H54 (cell line): ENCODE measurements around the gene KIAA1217.

ENCODE experiments used
- DNase-seq: peaks from one replicate; pipeline ENCODE4 v3.0.0; 2011; ENCODE audit warnings: low spot score, mixed read lengths; ENCODE audit not compliant: insufficient read length
- FAIRE-seq: peaks from 3 replicates; lab custom pipeline; 2011; peaks lifted over from hg19 to GRCh38; lab: Jason Lieb, UNC
- POLR2A ChIP-seq: IDR thresholded peaks from 2 replicates; pipeline ENCODE4 v1.6.1; 2011; ENCODE audit warnings: low read depth, mild to moderate bottlenecking, low read length

Gene KIAA1217

DNA sequence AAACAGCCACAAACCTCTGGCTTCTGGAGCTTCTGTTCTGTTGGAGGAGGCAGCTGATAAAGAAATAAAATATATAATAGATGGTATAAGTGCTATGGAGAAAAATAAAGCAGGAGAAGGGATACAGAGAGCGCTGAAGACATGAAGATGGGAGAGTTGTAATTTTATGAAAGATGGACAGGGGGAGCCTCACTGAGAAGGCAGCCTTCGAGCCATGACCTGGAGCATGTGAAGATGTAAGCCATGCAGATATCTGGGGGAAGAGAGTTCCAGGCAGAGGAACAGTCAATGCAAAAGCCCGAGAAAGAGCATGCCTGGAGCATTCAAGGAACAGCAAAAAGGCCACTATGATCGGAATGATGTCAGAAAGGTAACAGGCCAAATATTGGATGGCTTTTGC is 187.5 kb downstream of the KIAA1217 start:
- no peak for FAIRE-seq
- no peak for DNase-seq
- no peak for TF ChIP-seq POLR2A

DNA sequence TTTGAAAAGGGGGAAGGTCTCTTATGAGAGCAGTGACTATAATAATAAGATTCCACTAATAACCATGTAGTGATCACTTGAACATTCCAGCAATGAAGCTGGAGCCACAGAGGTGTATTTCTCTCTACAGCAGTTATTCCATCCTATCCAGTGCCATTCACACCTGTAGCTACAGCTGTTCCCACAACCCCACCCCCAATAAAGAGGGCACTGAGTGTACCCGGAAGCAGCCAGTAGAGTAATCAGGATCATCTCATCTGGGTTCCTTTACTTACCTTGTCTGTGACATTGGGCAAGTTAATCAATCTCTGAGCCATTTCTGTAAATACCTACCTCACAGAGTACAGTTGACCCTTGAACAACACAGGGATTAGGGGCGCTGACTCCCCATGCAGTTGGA is 188.7 kb downstream of the KIAA1217 start:
- TF ChIP-seq POLR2A: no peak
- no peak for FAIRE-seq

DNA sequence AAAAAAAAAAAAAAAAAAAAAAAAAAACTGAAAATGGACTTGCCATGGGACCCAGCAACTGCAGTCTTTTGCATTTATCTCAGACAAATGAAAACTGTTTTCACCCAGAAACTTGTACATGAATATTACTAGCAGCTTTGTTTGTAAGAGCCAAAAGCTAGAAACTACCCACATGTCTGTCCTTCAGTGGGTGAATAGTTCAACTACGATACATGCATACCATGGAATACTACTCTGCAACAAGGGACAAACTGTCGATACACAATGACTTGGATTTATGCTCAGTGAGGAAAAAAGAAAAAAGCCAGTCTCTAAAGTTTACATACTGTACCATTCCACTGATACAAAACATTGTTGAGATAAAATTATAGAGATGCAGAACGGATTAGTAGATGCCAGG is 195.6 kb downstream of the KIAA1217 start:
- FAIRE-seq (no peak), DNase-seq (no peak)
- no peak for TF ChIP-seq POLR2A

More for the DNA sequence above, 188.7 kb downstream of the KIAA1217 start:
- DNase-seq: no peak

DNA sequence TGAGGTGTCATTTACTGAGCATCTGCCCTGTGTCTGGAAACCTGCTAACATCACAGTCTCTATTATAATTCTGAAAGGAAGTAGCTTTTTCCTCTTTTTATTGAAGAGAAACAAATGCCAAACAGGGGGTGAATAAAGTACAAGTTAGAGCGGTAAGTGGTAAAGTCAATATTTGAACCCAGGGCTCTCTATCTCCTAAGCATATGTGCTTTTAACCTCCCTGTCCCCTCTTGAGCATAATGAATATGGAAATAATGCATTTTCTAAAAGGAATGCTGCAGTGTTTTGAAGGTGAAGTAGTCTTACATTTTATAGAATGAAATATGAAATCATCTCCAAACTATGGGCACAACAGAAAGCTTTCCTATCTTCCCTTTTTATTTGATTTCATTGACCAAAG is 196.7 kb downstream of the KIAA1217 start:
- DNase-seq: no peak
- TF ChIP-seq POLR2A: no peak
- no peak for FAIRE-seq

DNA sequence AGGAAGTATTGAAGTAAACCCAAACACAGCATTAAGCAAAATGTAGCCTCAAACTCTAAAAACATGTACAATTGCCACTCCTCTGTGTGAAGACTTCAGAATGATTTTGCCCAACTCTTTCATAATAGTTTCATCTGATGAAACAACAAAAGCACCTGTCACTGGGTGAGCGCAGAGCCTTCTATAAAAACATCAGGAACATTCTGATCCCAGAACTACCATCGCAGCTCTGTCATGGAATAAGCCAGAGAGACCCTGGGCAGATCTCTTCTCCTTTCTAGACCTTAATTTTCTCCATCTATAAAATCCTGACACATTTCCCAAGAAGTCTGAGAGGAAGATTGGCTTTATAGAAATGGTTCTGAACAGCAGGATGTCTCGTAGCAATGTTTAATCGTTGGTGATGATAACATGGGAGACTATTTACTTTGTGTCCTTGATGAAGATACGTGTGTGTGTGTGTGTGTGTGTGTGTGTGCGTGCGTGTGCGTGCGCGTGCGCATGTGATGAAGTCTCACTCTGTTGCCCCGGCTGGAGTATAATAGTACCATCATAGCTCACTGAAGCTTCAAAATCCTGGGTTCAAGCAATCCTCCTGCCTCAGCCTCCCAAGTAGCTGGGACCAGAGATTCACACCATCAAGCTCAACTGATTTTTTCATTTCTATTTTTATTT is 198.0 kb downstream of the KIAA1217 start:
- no peak for TF ChIP-seq POLR2A
- no peak for FAIRE-seq
- no peak for DNase-seq

DNA sequence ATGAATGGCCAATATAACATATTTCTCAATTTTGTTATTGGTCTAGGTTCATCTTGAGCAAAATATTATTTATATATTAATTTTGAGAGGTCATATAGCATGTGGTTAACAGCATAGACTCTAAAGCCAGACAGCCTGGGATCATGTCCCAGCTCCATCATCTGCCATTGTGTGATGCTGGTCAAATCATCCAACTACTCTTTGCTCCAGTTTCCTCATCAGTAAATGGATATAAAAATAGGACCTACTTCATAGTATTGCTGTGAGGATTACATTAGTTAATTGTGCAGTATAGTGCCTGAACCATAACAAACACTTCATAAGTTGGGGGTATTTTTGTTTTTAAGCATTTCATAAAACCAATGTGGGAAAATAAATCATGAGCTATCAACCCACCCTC is 199.0 kb downstream of the KIAA1217 start:
- DNase-seq (no peak), FAIRE-seq (no peak)
- TF ChIP-seq POLR2A: no peak

DNA sequence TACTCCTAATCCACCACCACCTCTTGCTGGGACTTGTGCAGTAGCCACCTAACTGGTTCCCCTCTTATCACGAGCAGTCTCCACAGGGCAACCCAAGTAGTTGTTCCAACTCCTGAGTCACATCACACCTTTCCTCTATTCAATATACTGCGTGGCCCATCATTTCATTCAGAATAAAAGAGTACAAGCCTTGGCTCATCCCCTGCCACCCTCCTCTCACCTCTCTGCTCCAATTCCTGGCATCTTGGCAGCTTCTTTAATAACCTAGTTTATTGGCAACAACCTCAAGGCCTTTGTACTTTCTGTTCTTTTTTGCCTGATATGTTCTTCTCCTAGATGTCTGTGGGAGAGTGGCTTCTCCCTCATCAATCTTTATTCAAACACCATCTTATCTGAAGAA is 199.4 kb downstream of the KIAA1217 start:
- FAIRE-seq (no peak), DNase-seq (no peak)
- no peak for TF ChIP-seq POLR2A

DNA sequence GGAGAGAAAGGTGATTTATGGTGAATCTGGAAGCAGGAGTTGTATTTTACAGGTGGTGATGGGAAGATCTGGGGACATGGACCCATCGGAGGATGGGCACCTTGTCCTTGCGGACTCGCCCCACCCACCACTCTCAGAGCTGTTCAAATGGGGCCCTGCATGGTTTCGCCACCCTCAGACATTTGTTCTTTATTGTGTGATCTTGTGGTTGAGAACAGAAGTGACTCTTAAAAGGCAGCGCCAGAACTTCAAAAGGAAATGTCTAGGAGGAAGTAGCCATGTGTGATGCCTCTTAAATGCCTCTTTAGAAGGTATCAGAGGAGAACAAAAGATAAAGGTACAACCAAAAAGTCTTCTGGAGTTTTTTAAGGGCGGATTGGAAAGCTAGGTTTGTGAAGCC is 205.7 kb downstream of the KIAA1217 start:
- no peak for FAIRE-seq
- TF ChIP-seq POLR2A: no peak
- DNase-seq: no peak

DNA sequence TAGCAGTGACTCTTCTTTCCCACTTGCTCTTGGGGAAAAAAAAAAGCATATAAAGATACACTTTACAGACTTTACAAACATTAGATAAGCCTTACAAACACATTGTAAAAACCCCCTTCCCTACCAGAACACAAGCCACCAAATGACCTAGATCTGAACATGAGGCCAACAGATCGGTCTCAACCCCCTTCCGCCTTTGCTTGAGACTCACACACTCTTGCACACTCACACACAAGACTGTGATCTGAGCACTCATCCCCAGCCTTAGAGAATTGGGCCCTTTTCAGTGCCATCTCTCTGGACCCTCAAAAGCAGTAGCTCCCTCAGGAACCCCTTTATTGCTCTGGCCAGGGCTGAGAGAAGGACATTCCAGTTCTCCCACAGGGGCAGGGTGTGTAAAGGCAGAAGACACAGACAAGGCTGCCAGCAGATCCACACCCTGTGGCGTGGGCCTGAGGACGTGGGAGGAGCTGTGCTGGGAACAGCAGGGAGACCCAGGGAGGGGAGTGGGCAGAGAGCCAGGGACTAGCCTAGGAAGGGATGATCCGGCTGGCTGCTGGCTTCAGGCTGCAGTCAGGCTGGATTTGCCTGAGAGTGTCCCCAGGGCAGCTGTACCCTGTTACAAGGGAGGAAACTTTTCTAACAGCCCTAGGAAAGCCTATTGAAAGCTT is 206.7 kb downstream of the KIAA1217 start:
- no peak for DNase-seq
- TF ChIP-seq POLR2A: no peak
- no peak for FAIRE-seq

DNA sequence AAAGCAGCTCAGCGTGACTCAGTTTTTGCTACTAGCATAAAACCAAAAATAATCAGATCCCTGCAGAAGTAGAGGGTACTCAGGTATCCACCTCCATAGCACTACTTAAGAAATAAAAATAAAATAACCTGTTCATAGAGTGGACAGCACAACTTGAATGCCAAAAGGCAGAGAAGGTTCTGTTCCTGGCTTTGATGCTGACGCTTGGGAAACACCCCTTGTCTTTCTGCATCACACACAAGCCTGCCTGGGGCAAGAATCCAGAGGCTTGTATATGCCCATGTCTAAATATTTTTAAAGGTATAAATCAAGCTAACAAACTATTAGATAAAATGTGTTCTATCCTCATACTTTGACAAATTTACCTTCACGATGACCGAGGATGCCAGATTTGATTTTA is 207.3 kb downstream of the KIAA1217 start:
- no peak for FAIRE-seq
- DNase-seq: no peak
- no peak for TF ChIP-seq POLR2A

DNA sequence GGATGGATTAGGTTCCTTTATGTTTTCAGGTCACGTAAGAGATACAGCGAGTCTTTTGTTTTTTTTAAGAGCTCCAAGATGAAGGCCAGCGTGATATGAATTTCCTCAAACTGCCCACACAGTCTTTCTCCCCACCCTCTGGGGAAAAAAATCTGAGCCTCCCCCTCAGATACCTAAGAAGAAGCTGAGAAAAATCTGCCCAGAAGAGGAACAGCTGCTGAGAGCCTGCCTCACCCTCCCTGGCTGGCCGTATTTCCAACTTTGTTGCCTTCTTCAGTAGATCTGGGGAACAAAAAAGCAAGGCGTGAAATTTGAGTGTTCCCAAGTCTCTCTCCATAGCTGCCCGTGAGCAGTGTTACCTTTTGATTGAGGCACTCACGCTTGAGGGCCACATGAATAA is 208.1 kb downstream of the KIAA1217 start:
- FAIRE-seq (no peak), DNase-seq (no peak)
- no peak for TF ChIP-seq POLR2A

DNA sequence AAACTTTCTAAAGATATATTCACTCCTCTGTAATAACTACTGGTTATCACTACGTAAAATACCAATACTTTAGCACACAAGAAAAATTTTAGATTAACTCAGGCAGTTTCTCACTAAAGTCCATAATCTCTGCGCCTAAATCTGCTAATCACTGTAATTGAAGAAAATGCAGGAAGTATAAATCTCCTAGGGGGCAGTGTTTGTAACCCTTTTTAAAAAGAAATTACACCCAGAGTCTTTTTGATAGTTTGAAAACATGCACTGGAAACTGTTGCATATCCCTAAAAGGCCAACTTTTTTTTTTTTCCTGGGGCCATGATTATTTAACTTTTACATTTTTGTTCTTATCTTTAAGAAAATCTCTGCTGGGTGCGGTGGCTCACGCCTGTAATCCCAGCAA is 209.6 kb downstream of the KIAA1217 start:
- no peak for DNase-seq
- TF ChIP-seq POLR2A: no peak
- FAIRE-seq: no peak

DNA sequence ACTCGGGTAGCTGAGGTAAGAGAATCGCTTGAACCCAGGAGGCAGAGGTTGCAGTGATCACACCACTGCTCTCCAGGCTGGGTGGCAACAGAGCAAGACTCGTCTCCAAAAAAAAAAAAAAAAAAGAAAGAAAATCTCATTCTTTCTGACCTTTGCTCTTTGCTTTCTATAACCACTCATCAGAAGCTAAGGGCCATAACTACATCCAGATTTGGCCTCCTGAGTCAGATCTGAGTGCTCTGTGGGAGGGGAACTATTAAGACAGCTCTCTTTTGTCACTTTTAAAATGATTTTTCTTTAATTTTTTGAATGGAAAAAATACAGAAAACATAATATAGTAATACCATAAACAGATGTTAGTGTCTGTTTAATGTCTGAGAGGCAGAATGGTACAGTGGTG is 210.1 kb downstream of the KIAA1217 start:
- no peak for TF ChIP-seq POLR2A
- DNase-seq (no peak), FAIRE-seq (no peak)

DNA sequence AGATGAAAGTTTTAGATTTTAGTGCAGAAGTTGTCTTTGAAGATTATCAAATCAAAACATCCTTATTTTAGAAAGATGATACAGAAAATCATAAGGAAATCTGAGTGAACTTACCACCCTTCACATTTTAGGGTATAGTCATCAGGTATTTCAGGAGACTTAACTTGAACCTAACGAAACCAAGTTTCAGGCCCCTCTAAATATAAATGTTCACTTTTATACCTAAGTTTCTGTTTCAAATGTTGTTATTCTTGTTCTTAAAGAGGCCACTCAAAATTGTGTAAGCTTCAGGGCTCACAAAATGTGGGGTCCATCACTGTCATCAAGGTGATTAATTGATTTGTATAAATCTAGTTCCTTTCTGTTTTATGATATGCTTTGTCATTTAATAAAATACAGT is 216.2 kb downstream of the KIAA1217 start:
- DNase-seq (no peak), FAIRE-seq (no peak)
- no peak for TF ChIP-seq POLR2A
